Measurements from ENCODE around the gene RAB30.
"Not testable (repeated sequence)": the region's sequence is repeated elsewhere in the genome, so short reads cannot be mapped to it uniquely, and the experiment has no call there.

RAB30 gene

GRCh38 chr11:82969811-82970210, 101.9 kb downstream of the RAB30 start:
- no peak for DNase-seq (ENCODE audit: extremely low read depth, low read depth)
- no peak for TF ChIP-seq CTCF (IDR thresholded peaks at IDR 0.05; ENCODE audit: low read depth, low read length)

GRCh38 chr11:82967381-82967780, 104.3 kb downstream of the RAB30 start:
- TF ChIP-seq CTCF (IDR thresholded peaks at IDR 0.05; ENCODE audit: low read depth, low read length): no peak
- DNase-seq (ENCODE audit: extremely low read depth, low read depth): no peak

GRCh38 chr11:82962021-82962420, 109.7 kb downstream of the RAB30 start:
- not testable (repeated sequence) for DNase-seq (ENCODE audit: extremely low read depth, low read depth)

GRCh38 chr11:82960779-82961143, 110.9 kb downstream of the RAB30 start:
- DNase-seq (ENCODE audit: extremely low read depth, low read depth): no peak
- no peak for TF ChIP-seq CTCF (IDR thresholded peaks at IDR 0.05; ENCODE audit: low read depth, low read length)

- DNase-seq (ENCODE audit: extremely low read depth, low read depth): no peak
- TF ChIP-seq CTCF (IDR thresholded peaks at IDR 0.05; ENCODE audit: low read depth, low read length): no peak
Observed at GRCh38 chr11:82959987-82960778, 111.5 kb downstream of the RAB30 start.

GRCh38 chr11:82955736-82956453, 115.8 kb downstream of the RAB30 start:
- DNase-seq (ENCODE audit: extremely low read depth, low read depth): not testable (repeated sequence)

- not testable (repeated sequence) for DNase-seq (ENCODE audit: extremely low read depth, low read depth)
Observed at GRCh38 chr11:82950502-82950901, 121.2 kb downstream of the RAB30 start.

- no peak for TF ChIP-seq CTCF (IDR thresholded peaks at IDR 0.05; ENCODE audit: low read depth, low read length)
- DNase-seq (ENCODE audit: extremely low read depth, low read depth): no peak
Observed at GRCh38 chr11:82949352-82949751, 122.3 kb downstream of the RAB30 start.

GRCh38 chr11:82945682-82946081, 126.0 kb downstream of the RAB30 start:
- no peak for TF ChIP-seq CTCF (IDR thresholded peaks at IDR 0.05; ENCODE audit: low read depth, low read length)
- no peak for DNase-seq (ENCODE audit: extremely low read depth, low read depth)

- DNase-seq (ENCODE audit: extremely low read depth, low read depth): not testable (repeated sequence)
Observed at GRCh38 chr11:82945041-82945440, 126.7 kb downstream of the RAB30 start.
